Keratinocyte (primary cell): Measurements from ENCODE around the gene SIX5. TPM values are rescaled to one million over a fixed set of nuclear protein-coding genes. Genes with fewer than 3 reads are reported as not detected.

ENCODE experiments used
- DNase-seq: peaks from one replicate; pipeline ENCODE4 v3.0.0-alpha.2; 2011; ENCODE audit warnings: low read depth, missing footprints, low spot score
- FAIRE-seq: peaks from 2 replicates; lab custom pipeline; 2011; peaks lifted over from hg19 to GRCh38; lab: Jason Lieb, UNC
- H2AFZ ChIP-seq: 2 replicates; pipeline ENCODE4 v1.6.0; 2012; ENCODE audit warnings: low read length, control low read depth, inconsistent platforms; ENCODE audit not compliant: control insufficient read depth
- H3K27ac ChIP-seq: 2 replicates; pipeline ENCODE4 v1.5.1; 2011; ENCODE audit warnings: low read length; ENCODE audit not compliant: control insufficient read depth, insufficient read depth
- H3K27me3 ChIP-seq: 3 replicates; pipeline ENCODE4 v1.6.0; 2011; ENCODE audit warnings: low read length; ENCODE audit not compliant: control insufficient read depth, insufficient read depth; ENCODE audit errors: extremely low read depth
- H3K36me3 ChIP-seq, 2 experiments: 2 replicates in 1 of 2; 3 replicates in 1 of 2; pipeline ENCODE4 v1.5.1; 2011; ENCODE audit warnings: low read length in 2 of 2, mild to moderate bottlenecking in 1 of 2; ENCODE audit not compliant: control insufficient read depth in 2 of 2, insufficient read depth in 2 of 2; ENCODE audit errors: extremely low read depth in 1 of 2
- H3K4me1 ChIP-seq: 3 replicates; pipeline ENCODE4 v1.5.1; 2011; ENCODE audit warnings: low read length; ENCODE audit not compliant: control insufficient read depth, insufficient read depth; ENCODE audit errors: extremely low read depth
- H3K4me2 ChIP-seq: 3 replicates; pipeline ENCODE4 v1.6.0; 2011; ENCODE audit warnings: low read depth, low read length; ENCODE audit not compliant: control insufficient read depth, insufficient read depth; ENCODE audit errors: extremely low read depth
- H3K4me3 ChIP-seq, 3 experiments: fragments of 200-600 bp in 1 of 3; sonication (generic) in 1 of 3; 2 replicates in 2 of 3; 3 replicates in 1 of 3; pipeline ENCODE4 v1.5.1; 2011 to 2016; ENCODE audit warnings: low read length in 3 of 3, mild to moderate bottlenecking in 3 of 3, control low read depth in 2 of 3, inconsistent platforms in 1 of 3, low read depth in 1 of 3, mixed read lengths in 1 of 3, mixed run types in 1 of 3, moderate library complexity in 1 of 3; ENCODE audit not compliant: control insufficient read depth in 2 of 3, insufficient read depth in 2 of 3; ENCODE audit errors: extremely low read depth in 1 of 3
- H3K79me2 ChIP-seq: 2 replicates; pipeline ENCODE4 v1.6.0; 2012; ENCODE audit warnings: low read length; ENCODE audit not compliant: control insufficient read depth, insufficient read depth
- H3K9ac ChIP-seq: 3 replicates; pipeline ENCODE4 v1.6.0; 2011; ENCODE audit warnings: low read length; ENCODE audit not compliant: control insufficient read depth, insufficient read depth; ENCODE audit errors: extremely low read depth
- H3K9me1 ChIP-seq: 3 replicates; pipeline ENCODE4 v1.6.0; 2011; ENCODE audit warnings: low read length; ENCODE audit not compliant: control insufficient read depth, insufficient read depth; ENCODE audit errors: extremely low read depth
- H3K9me3 ChIP-seq: 2 replicates; pipeline ENCODE4 v1.5.1; 2012; ENCODE audit warnings: low read depth, low read length; ENCODE audit not compliant: control insufficient read depth
- H4K20me1 ChIP-seq: 3 replicates; pipeline ENCODE4 v1.6.0; 2011; ENCODE audit warnings: low read length; ENCODE audit not compliant: control insufficient read depth, insufficient read depth; ENCODE audit errors: extremely low read depth
- CTCF ChIP-seq, 3 experiments: IDR thresholded peaks in 1 of 3; conservative IDR thresholded peaks in 1 of 3; optimal IDR thresholded peaks in 1 of 3; 2 replicates in 2 of 3; 3 replicates in 1 of 3; pipeline versions ENCODE3 to v1.5.1; 2011; ENCODE audit warnings: low read length in 3 of 3, mild to moderate bottlenecking in 3 of 3, moderate library complexity in 2 of 3, control low read depth in 1 of 3, inconsistent platforms in 1 of 3; ENCODE audit not compliant: insufficient read depth in 2 of 3; ENCODE audit errors: extremely low read depth in 1 of 3
- EZH2 ChIP-seq: IDR thresholded peaks from one replicate; pipeline ENCODE4 v1.6.1; 2012; ENCODE audit warnings: inconsistent platforms, mild to moderate bottlenecking, low read length, moderate library complexity
- dilution Hi-C: fragments of 300-500 bp; cut with MboI; formaldehyde crosslinking; loops from one replicate; pipeline ENCODE4 v1.7.0; 2020; ENCODE audit warnings: low sequenced_read_pairs; ENCODE audit not compliant: extremely low pct_ligation_motif_present
- polyA plus RNA-seq, 5 experiments: library from polyadenylated mRNA; depleted of rRNA in 3 of 5; stranded (reverse) in 3 of 5; stranded (forward) in 1 of 5; unstranded in 1 of 5; fragments of >200 nt; gene quantifications; 1 replicate in 1 of 5; 2 replicates in 3 of 5; 3 replicates in 1 of 5; pipeline versions ENCODE4 v1.2.1 to v1.2.3, GENCODE V29; 2011 to 2012; ENCODE audit warnings: missing spikeins in 2 of 5, low read depth in 1 of 5, low replicate concordance in 1 of 5

The SIX5 gene
- polyA plus RNA-seq, 1 donor (not counting 4 experiments of a cell fraction or from before 2014, with no cell fraction given) = 1.3 TPM

DNA sequence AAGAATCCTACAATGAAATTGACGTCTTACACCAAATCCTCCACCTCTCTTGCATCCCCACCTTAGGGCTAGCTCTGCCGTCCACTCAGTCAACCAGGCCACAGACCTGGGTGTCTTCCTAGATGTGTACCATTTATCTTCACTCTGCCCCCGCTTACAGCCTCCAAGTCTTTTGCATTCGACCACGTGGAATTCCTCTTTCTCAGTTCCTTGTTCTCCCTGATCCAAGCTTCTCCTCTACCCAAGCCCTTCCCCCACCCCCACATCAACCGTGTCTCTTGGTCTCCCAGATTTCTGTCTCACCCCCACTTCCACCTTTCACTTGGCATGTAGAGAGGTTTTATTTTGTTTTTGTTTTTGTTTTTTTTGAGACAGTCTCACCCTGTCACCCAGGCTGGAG is 24.8 kb upstream of the SIX5 start:
- no peaks in the 10 kb centered on the region for H4K20me1 ChIP-seq
- H2AFZ ChIP-seq = no peak overlapping the region
- H3K4me3 ChIP-seq = no peak overlapping the region
- FAIRE-seq (no peak), DNase-seq (no peak)
- no peaks in the 10 kb centered on the region for H3K9me3 ChIP-seq
- H3K79me2 ChIP-seq = peaks cover 19% of the 10 kb centered on the region
- H3K9me1 ChIP-seq = no peaks in the 10 kb centered on the region
- TF ChIP-seq EZH2 = no peak
- TF ChIP-seq CTCF (optimal IDR thresholded peaks at IDR 0.05 in 1 of 3, IDR thresholded peaks at IDR 0.05 in 1 of 3, conservative IDR thresholded peaks at IDR 0.05 in 1 of 3; ENCODE audit: extremely low read depth in 1 of 3, insufficient read depth in 2 of 3, low read length in 3 of 3) = no peak
- peaks cover 2 to 14% of the 10 kb centered on the region in 2 experiments for H3K36me3 ChIP-seq
- no peaks in the 10 kb centered on the region for H3K27me3 ChIP-seq
- H3K27ac ChIP-seq = no peak overlapping the region
- dilution Hi-C loops = no loop called here
- peaks cover 10% of the 10 kb centered on the region for H3K4me1 ChIP-seq
- no peak overlapping the region for H3K4me2 ChIP-seq
- no peak overlapping the region for H3K9ac ChIP-seq

DNA sequence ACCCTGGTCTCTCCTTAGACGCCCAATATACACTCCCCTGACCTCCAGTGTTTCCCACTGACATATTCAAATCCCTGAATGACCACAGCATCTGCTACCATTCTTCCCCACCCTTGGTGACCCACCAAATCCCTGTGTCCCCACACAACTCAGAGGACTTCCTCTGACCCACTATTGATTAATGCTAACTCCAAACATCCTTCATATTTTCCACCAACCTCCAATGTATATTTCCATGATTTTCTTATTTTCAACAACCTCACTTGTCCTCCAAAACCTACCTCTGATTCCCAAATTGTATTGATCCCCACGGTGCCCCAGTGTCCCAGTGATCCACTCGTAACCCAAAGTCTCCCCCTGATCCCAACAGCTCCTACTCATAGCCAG is 24.1 kb upstream of the SIX5 start:
- no peak overlapping the region for H2AFZ ChIP-seq

More for the DNA sequence above, 24.1 kb upstream of the SIX5 start:
- Histone ChIP-seq H3K9ac (no peak overlapping the region), H3K27me3 (no peaks in the 10 kb centered on the region), H3K79me2 (peaks cover 19% of the 10 kb centered on the region), H3K4me2 (no peak overlapping the region), H3K4me1 (peaks cover 9% of the 10 kb centered on the region), H3K4me3 (no peak overlapping the region), H4K20me1 (no peaks in the 10 kb centered on the region), H3K9me3 (no peaks in the 10 kb centered on the region), H3K9me1 (no peaks in the 10 kb centered on the region), H3K36me3 (peaks cover 2 to 17% of the 10 kb centered on the region in 2 experiments), H3K27ac (peak overlapping the region; percentile 17)
- dilution Hi-C loops = no loop called here
- FAIRE-seq (no peak), DNase-seq (no peak)
- TF ChIP-seq CTCF (optimal IDR thresholded peaks at IDR 0.05 in 1 of 3, IDR thresholded peaks at IDR 0.05 in 1 of 3, conservative IDR thresholded peaks at IDR 0.05 in 1 of 3; ENCODE audit: extremely low read depth in 1 of 3, insufficient read depth in 2 of 3, low read length in 3 of 3) = no peak
- TF ChIP-seq EZH2 = no peak
